Skeletal muscle satellite cell (primary cell): ENCODE results near the gene TSHZ2.

Source experiments
- H3K27me3 ChIP-seq: 2 replicates; pipeline ENCODE4 v1.7.0; 2013; ENCODE audit warnings: low read length; ENCODE audit not compliant: control insufficient read depth, insufficient read depth
- H3K36me3 ChIP-seq: 2 replicates; pipeline ENCODE4 v1.7.0; 2013; ENCODE audit warnings: mild to moderate bottlenecking, control low read depth, low read length; ENCODE audit not compliant: insufficient read depth
- H3K4me1 ChIP-seq: 2 replicates; pipeline ENCODE4 v1.7.0; 2013; ENCODE audit warnings: low read length; ENCODE audit not compliant: control insufficient read depth, insufficient read depth
- H3K4me2 ChIP-seq: 2 replicates; pipeline ENCODE4 v1.7.0; 2013; ENCODE audit warnings: mild to moderate bottlenecking, low read length
- H3K4me3 ChIP-seq: 2 replicates; pipeline ENCODE4 v1.7.0; 2013; ENCODE audit warnings: low read length
- H3K9ac ChIP-seq: 2 replicates; pipeline ENCODE4 v1.7.0; 2013; ENCODE audit warnings: mild to moderate bottlenecking, low read depth, low read length, moderate library complexity
- H3K9me3 ChIP-seq: replicated peaks from 2 replicates; pipeline ENCODE4 v1.7.0; 2013; ENCODE audit warnings: mild to moderate bottlenecking, control low read depth, low read length

TSHZ2 gene

DNA sequence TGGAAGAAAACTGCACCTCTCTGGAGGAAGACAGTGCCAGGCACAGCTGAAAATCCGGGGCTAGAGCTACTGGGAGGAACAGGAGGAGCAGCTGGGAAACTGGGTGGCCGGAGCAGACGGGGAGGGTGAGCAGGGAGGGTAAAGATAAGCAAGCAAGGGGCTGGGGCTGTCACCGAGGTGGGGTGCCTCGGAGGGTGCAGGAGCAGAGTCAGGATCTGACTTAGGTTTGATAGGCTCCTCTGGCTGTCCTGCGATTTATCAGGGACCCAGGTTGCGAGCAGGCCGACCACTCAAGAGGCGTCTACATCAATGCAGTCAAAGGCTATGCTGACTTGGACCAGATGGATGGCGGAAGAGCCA is 12.3 kb downstream of the TSHZ2 start:
- no peaks in the 10 kb centered on the region for H3K4me1 ChIP-seq
- H3K9me3 ChIP-seq = no peaks in the 10 kb centered on the region
- no peak overlapping the region for H3K4me2 ChIP-seq
- H3K27me3 ChIP-seq = no peaks in the 10 kb centered on the region
- H3K36me3 ChIP-seq = no peaks in the 10 kb centered on the region
- no peak overlapping the region for H3K9ac ChIP-seq
- H3K4me3 ChIP-seq = no peak overlapping the region

DNA sequence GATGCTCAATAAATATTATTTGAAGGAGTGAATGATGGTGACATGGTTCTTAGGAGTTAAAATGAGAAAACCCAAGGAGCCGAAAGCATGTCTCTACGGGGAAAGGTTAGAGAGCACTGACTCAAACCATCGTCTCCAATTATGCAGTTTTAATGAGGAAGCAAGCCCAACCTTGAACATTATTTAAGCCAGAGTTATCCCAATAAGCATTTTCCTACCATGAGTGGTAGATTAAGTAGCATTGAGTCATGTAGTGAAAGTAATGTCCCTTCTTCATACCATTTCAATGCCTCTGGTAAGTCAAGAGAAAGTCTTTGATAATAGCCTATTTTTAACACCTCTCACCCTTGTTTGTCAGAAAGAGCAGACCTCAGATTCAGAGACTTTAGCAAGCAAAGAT is 13.5 kb downstream of the TSHZ2 start:
- Histone ChIP-seq H3K9me3 (no peaks in the 10 kb centered on the region), H3K4me1 (no peaks in the 10 kb centered on the region)

DNA sequence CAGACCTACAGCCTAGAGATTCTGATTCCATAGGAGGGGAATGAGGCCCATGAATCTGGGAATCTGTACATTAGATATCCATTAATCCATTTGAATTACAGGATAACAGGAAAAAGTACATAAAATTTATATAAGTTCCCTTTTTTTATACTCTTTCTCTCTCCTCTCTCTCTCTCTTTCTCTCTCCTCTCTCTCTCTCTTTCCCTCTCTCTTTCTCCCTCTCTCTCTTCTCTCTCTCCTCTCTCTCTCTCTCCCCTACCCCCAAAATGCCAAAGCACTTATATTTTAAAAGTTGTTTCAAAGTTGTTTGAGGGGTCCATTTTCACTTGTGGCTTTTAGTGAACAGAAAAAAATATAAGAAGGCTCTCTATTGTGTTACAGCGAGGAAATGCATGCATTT is 15.1 kb downstream of the TSHZ2 start:
- H3K9me3 ChIP-seq = no peaks in the 10 kb centered on the region

More for the DNA sequence above, 13.5 kb downstream of the TSHZ2 start:
- H3K27me3 ChIP-seq = no peaks in the 10 kb centered on the region
- no peaks in the 10 kb centered on the region for H3K36me3 ChIP-seq
- H3K4me2 ChIP-seq = no peak overlapping the region
- H3K4me3 ChIP-seq = no peak overlapping the region
- H3K9ac ChIP-seq = no peak overlapping the region

DNA sequence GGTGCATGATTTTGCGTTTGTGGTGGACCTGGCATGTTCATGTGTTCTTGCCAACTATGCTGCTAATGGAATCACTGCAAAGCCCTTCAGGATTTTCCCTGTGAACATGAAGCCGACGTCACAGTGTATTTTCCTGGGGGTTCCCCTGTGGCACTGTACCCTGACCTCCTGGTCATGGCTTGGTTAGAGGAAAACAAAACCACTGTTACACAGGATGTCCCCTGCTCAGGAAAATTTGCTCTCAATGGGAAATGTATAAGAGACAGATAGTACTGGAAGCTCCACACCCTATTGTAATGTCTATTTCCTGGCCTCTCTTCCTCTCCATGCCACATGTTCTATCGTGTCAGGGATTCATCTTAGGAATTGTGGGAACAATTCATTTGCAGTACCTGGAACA is 19.7 kb downstream of the TSHZ2 start:
- Histone ChIP-seq H3K36me3 (no peaks in the 10 kb centered on the region), H3K27me3 (no peaks in the 10 kb centered on the region), H3K4me1 (no peaks in the 10 kb centered on the region), H3K9ac (no peak overlapping the region), H3K4me3 (no peak overlapping the region), H3K9me3 (no peaks in the 10 kb centered on the region), H3K4me2 (no peak overlapping the region)

More for the DNA sequence above, 15.1 kb downstream of the TSHZ2 start:
- Histone ChIP-seq H3K4me1 (no peaks in the 10 kb centered on the region), H3K4me2 (no peak overlapping the region), H3K36me3 (no peaks in the 10 kb centered on the region), H3K4me3 (no peak overlapping the region), H3K27me3 (no peaks in the 10 kb centered on the region), H3K9ac (no peak overlapping the region)

DNA sequence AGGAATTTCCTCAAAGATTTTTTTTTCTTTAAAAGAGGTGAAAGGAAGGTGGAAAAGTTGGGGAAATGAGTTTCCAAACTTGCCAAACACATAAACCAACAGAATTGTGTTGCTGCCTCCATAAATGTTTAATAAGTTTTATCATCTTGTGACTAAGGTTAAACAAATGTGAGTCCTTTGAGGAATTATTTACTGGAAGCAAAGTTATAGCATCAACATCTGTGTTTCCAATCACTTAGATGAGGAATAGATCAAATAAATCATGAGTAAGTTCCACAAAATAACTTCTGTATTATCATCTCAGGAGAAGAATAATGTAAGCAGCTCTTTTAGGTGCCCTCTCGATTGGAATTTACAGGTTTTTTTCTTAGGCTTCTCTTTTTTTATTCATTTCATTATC is 20.5 kb downstream of the TSHZ2 start:
- Histone ChIP-seq H3K9me3 (no peaks in the 10 kb centered on the region), H3K4me2 (no peak overlapping the region), H3K27me3 (no peaks in the 10 kb centered on the region), H3K9ac (no peak overlapping the region), H3K4me1 (no peaks in the 10 kb centered on the region), H3K4me3 (no peak overlapping the region), H3K36me3 (no peaks in the 10 kb centered on the region)

DNA sequence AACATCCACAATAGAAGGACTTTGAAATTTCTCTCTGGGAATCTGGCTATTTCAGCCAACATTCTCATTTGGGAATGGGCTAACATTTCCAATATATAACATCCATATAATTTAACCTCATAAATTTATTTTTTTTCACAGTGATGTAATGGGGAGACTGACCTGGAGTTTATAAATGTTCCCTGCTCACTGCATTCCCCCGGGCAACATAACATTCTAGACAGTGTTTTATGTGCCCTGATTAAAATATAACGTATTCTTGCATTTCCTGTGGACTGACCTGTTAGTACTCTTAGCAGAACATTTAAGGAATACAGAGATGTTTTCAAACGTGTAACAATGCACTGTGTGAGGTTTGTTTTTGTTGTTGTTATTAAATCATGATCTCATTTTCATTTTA is 20.9 kb downstream of the TSHZ2 start:
- Histone ChIP-seq H3K4me3 (no peak overlapping the region), H3K9me3 (no peaks in the 10 kb centered on the region), H3K36me3 (no peaks in the 10 kb centered on the region), H3K27me3 (no peaks in the 10 kb centered on the region), H3K9ac (no peak overlapping the region), H3K4me1 (no peaks in the 10 kb centered on the region), H3K4me2 (no peak overlapping the region)

DNA sequence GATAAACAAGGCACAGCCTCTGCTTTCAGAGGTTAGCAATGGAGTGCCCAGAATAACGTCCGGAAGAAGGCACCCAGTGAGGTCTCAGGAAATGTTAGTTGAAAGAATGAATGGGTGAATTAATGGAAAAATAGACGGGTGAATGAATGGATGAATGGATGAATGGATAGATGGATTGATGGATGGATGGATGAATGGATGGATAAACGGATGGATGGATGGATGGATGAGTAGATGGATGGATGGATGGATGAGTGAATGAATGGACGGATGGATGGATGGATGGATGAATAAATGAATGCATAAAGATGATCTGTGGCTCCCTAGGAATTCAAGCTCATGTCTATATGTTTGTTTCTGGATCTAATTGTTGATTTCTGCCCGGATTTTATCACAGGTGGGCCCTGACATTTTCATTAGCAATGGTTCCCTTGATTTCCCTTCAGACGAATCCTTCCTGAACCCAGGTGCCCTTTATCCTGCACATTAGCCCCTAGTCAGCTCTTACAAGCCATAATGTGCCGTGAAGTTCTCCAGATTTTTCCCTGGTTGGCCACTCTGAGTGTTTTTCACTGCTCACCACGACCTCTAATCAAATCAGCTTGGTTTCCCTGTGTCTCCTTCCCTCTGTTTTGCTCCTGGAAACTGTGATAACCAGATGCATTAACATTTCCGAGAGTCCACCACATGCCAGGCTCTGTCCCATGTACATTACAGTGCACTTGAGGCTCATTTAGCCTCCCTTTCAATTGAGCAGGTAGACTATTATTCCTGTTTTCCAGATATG is 22.2 kb downstream of the TSHZ2 start:
- H3K9ac ChIP-seq = no peak overlapping the region
- H3K27me3 ChIP-seq = no peaks in the 10 kb centered on the region
- no peak overlapping the region for H3K4me3 ChIP-seq
- no peaks in the 10 kb centered on the region for H3K4me1 ChIP-seq
- H3K9me3 ChIP-seq = no peaks in the 10 kb centered on the region
- H3K4me2 ChIP-seq = no peak overlapping the region
- no peaks in the 10 kb centered on the region for H3K36me3 ChIP-seq

DNA sequence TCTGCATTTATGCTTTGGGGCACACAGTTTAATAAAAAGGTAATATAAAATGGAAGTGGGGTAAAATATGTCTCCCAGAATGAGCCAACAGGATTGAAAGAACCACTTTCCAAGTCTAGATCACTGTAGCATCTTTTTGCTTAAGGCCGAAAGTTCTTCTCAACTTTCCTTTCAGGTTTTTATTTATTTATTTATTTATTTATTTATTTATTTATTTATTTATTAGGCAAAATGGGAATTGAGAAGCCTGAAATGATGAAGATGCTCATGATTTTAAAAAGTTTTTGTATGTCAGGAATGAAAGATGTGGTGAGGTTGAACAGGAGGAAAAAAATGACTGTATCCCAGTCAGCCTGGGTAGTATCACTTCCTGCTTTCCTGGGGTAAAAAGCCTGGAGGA is 24.0 kb downstream of the TSHZ2 start:
- Histone ChIP-seq H3K36me3 (no peaks in the 10 kb centered on the region), H3K4me3 (no peak overlapping the region), H3K9ac (no peak overlapping the region), H3K4me2 (no peak overlapping the region), H3K27me3 (no peaks in the 10 kb centered on the region), H3K4me1 (no peaks in the 10 kb centered on the region), H3K9me3 (no peaks in the 10 kb centered on the region)

DNA sequence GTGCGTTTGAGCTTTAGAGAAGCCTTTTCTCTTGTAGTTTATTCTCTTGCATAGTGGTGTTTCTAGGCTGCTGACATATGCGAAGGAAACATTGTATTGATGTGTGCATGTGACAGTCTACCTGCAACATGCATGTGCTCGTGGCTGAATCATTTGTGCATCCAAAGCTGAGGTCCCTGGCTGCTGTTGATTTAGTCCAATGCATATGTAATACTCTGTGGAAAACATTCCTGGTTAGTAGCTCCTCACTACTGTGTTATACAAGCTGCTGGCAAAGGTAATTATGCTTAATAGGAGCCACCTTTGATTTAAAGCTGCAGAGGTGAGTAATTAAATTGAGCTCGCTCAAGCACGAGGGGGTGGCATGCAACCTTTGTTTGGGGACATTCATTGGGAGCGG is 24.5 kb downstream of the TSHZ2 start:
- H3K9me3 ChIP-seq = no peaks in the 10 kb centered on the region
- H3K9ac ChIP-seq = no peak overlapping the region
- no peaks in the 10 kb centered on the region for H3K4me1 ChIP-seq
- no peaks in the 10 kb centered on the region for H3K27me3 ChIP-seq
- H3K4me2 ChIP-seq = no peak overlapping the region
- H3K4me3 ChIP-seq = no peak overlapping the region
- no peaks in the 10 kb centered on the region for H3K36me3 ChIP-seq

DNA sequence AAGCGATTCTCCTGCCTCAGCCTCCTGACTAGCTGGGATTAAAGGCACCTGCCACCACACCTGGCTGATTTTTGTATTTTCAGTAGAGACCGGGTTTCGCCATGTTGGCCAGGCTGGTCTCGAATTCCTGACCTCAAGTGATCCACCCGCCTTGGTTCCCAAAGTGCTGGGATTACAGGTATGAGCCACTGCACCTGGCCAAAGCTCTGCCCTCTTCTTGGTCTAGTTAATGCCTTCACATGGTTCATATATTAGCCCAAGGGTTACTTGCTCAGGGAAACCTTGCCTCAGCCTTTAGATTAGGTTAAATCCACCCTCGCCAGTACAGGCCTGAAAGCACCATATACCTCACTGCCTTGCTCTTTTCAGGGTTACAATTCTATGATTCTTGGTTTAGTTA is 26.1 kb downstream of the TSHZ2 start:
- Histone ChIP-seq H3K4me2 (no peak overlapping the region), H3K4me3 (no peak overlapping the region), H3K9ac (no peak overlapping the region), H3K9me3 (no peaks in the 10 kb centered on the region), H3K36me3 (no peaks in the 10 kb centered on the region), H3K27me3 (no peaks in the 10 kb centered on the region), H3K4me1 (no peaks in the 10 kb centered on the region)

DNA sequence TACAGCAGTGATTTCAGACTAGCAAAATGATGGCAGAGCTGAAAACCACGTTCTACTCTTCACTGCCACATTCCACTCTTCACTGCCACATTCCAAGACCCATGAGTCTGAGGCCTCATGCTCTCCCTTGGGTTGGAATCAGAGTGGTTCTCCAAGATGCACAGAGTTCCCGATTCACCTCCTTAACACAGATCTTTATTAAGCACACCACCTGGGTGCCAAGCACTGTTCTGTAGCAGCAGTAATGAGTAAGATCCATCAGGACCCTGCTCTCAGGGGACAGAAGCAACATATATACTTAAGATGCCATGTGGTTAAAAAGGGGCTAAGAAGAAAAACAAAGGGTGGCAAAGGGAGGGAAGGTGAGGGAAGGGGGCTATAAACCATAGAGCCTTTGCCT is 26.9 kb downstream of the TSHZ2 start:
- Histone ChIP-seq H3K4me1 (no peaks in the 10 kb centered on the region), H3K4me3 (no peak overlapping the region), H3K36me3 (no peaks in the 10 kb centered on the region), H3K9me3 (no peaks in the 10 kb centered on the region), H3K27me3 (no peaks in the 10 kb centered on the region), H3K4me2 (no peak overlapping the region), H3K9ac (no peak overlapping the region)

DNA sequence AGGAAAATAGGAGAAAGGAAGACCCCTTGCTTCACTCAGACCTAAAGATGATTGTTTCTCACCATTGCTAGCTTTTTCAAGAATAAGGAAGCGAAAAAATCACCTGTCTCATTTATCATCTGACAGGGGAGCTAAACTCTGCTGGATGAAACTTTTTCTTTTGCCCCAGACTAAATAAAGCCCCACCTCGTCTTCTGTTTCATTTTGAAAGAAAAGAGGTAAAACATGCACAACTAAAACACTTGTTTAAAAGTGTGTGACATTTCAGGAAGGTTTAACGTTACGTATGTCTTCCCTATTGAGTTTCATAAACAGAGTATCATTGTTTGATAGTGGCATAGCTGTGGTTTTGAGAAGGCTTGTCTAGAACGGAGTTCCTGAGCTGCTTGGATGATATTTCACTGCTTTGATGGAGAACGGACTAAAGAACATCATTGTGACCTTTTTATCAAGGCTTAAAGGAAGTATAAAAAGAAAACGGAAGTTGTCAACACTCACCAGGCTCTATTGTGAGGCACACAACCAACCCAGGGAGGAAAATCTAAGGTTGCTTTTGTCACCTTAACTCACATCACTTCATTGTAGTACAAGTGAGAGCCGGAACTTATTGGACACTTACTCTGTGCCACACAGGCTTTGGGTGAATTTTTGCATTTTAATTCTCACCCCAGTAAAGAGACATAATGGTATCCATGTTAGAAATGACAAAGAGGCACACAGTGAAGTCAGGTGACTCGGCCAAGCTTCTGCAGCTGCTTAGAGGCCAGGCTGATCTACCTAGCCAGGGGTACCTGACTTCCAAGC is 29.5 kb downstream of the TSHZ2 start:
- no peaks in the 10 kb centered on the region for H3K4me1 ChIP-seq
- H3K9ac ChIP-seq = no peak overlapping the region
- H3K27me3 ChIP-seq = no peaks in the 10 kb centered on the region
- no peaks in the 10 kb centered on the region for H3K36me3 ChIP-seq
- H3K9me3 ChIP-seq = no peaks in the 10 kb centered on the region
- H3K4me3 ChIP-seq = no peak overlapping the region
- no peak overlapping the region for H3K4me2 ChIP-seq
